ENCODE measurements around the gene GMPR2.
A peak's percentile ranks its signal among the peaks of the same experiment; 100 is the strongest.
"Not testable (repeated sequence)": the region's sequence is repeated elsewhere in the genome, so short reads cannot be mapped to it uniquely, and the experiment has no call there.

The GMPR2 gene

DNA sequence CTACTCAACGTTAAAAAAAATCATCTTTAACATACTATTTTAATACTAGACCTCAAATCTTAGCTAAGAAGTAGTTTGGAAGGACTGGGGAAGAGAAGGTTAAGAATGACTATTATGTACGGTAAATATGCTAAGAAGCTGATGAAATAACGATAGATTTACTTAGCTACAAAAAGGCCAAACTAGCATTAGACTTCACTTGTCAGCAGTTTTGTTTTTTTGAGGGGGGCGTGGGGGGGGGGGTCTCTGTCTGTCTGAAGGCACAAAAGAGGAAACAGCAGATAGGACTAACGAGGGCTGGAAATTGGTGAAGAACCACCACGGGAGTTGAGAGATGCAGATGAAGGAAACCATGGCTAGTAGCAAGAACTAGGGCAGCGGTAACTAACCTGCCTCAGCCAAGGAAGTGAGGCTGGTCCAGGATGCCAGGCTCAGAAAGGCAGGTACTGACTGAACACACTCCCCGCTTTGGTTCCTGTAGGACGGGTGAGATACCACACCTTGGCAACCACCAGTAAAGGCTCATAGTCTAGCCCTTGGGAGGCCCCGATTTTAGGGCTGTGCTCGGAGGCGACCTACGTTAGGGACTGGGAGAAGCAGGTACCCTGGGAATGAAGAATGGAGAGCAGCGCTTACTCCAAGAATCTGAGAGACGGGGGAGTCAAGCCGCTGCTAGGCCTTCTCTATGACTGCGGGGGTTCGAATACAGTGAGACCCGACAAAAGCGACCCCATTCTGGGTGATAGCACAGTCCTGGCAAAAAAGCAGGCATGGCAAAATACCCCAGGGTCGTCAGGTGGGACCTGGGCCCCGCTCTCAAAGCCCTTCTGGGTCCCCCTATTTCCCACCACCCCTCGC is 1.2 kb upstream of the GMPR2 start:
- no peak for DNase-seq (ENCODE audit: low read depth)

DNA sequence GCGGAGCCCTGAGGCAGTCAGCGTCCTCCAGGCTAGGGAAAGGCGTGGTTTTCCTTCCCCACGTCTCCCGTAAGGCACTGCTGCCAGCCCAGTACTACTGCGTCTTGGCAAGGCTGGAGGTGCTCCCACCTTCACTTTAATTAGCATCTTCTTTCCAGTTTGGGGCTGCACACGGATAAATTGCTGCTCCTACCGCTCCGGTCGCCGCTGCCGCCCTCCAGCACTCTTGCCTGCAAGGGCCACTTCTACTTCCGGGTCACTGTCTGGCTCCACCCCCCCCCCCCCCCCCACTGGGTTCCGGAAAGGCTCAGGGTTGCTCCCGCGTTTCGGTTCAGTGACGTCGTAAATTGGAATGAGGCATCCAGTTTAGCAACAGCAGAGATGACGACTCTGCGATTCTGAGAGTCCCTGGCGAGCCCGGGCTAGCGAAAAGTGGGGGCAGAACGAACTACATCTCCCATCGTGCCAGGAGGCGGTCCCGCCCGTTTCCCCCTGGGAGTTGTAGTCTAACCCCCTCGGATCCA is 546 bp upstream of the GMPR2 start, which contains the start of gene NEDD8:
NEDD8 (minus strand) TSS at position 247 of the 524 bp plus-strand sequence; CDS start at position 147, 100 bp downstream.
- DNase-seq (ENCODE audit: low read depth): peak; percentile 77

DNA sequence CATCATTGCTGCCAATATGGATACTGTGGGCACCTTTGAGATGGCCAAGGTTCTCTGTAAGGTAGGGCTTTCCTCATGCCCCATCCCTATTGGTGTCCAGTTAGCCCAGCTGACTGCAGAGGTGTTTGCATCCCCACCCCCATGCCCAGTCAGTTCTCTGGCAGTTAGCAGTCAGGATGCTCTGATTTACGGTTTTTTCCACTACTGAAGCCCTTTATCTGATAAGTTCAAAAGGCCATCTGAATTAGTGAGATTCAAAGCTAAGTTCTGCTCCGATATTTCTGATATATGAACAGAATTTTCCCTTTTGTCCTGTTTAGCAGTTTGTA is 773 bp downstream of the GMPR2 start:
- DNase-seq (ENCODE audit: low read depth): no peak

DNA sequence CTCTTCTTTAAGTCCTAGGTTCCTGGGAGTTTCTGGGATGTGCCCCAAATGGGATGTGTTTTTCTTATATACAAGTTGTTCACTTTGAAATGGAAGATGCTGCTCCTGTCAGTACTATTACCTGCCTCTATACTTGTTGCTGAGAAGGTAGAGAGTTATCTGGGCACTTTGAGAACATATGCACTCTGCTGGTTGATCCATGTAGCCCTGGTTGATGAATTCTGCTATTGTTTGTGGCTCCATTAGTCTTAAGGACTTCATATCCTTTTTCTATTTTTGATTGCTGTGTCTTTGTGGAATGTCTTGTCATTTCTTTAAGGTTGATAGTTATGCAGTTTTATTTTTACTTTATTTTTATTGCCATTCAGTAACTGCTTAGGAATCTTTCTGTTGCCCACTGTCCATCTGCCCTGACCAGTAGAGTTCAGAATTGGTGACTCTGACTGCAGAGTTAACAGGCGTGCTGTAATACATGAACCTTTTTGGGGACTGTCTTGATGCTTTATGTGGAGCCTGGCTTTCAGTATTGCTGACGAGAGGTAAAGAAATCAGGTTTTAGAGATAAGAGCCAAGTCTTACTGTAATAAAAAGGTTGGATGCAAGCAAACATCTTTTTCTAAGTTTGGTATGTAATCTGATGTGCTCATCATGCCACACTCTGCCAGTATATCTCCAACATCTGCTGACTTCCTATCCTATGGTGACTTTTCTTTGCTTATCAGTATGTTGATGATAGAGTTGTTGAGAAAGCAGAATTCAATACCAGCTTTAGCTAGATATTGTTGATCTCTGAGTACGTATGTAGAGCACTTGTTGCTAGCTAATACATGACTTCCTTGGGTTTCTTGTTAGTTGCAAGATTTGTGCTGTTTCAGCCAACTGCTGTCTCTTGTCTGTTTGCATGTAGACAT is 1.6 kb downstream of the GMPR2 start:
- no peak for DNase-seq (ENCODE audit: low read depth)

DNA sequence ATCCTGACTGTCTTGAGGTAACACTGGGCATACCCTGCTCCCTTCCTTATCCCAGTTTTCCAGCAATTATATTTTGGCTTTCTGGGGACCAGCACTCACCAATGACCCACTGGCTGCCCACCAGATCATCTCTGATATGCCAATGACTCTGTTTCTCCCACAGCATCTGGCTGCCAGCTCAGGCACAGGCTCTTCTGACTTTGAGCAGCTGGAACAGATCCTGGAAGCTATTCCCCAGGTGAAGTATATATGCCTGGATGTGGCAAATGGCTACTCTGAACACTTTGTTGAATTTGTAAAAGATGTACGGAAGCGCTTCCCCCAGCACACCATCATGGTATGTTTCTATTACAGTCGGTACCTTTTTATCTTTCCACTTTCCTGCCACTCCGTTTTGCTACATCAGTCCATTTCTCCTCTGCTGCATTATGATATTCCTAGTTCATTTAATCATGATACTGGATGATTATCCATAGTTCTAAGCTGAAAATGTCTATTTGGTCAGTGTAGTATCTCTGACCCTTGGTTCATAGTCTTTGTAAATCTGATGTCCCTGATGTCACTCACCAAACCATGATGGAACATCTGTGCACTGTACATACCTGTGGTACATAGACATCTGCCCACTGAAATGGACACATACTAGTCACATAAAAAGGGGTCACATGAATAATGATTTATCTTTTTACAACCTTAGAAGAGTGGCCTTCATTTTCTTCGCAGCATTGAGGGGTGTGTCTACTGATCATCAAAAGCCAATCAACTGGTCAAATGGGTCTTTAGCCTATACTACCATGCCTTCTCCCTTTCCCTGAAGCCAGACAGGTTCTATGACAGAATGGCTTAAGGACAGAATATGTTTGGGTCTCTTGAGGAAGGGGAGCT is 3.3 kb downstream of the GMPR2 start:
- no peak for DNase-seq (ENCODE audit: low read depth)

DNA sequence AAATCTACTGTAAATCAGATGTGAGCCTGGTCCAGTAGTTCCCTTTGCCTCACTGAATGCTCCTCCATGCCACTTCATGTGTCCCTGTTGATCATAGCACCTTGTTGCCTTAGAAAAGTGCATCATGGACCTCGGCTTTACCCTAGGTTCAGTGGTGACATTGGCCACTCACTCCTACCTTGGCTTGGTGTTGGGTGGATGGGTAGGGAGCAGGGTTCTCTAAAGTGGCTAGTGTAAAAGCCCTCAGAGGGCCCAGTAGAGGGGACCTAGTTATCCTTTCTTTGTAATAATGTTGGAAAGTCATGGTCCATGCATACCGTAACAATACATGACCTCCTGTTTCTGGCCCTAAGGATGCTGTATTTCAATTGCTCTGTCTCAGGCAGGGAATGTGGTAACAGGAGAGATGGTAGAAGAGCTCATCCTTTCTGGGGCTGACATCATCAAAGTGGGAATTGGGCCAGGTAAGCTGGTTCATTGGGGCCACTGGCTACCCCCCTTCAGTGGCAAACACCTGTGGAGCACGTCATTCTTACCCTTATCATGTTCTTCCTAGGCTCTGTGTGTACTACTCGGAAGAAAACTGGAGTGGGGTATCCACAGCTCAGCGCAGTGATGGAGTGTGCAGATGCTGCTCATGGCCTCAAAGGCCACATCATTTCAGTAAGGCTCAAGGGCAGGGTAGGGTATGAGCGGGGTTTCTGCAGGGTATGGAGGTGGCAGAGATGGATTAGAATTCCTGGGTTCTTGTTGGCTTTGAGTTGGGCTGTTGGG is 4.1 kb downstream of the GMPR2 start:
- DNase-seq (ENCODE audit: low read depth): no peak

DNA sequence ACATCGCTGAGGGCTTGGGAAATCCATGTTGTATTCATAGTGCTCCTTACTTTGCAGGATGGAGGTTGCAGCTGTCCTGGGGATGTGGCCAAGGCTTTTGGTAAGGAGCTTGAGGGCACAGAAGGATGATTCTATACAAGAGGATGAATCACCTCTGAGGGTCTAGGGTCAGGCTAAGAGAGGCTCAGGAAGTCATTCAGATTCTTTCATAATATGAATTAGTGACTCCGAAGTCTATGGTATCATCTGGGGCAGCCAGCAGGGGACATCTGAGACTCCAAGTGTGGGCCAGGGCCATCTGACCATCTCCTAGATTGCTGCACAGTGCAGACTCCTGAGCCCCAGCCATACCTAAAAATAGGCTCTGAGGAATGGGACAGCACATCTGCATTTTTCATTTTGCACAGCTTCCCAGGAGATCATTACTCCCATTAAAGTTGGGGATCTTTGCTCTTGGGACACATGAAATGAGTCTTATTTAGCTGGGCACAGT is 4.8 kb downstream of the GMPR2 start:
- no peak for DNase-seq (ENCODE audit: low read depth)

DNA sequence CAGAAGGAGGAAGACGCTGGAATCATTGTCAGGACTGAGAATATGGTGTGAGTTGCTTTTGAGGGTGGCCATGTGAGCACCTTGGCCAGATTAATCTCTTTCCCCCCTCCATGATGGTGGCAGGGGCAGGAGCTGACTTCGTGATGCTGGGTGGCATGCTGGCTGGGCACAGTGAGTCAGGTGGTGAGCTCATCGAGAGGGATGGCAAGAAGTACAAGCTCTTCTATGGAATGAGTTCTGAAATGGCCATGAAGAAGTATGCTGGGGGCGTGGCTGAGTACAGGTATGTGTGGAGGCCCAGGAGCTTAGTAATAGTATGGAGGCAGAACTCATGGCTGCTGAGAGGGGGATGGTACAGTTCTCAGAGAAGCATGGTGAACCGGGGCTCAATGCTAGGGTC is 5.4 kb downstream of the GMPR2 start:
- no peak for DNase-seq (ENCODE audit: low read depth)

DNA sequence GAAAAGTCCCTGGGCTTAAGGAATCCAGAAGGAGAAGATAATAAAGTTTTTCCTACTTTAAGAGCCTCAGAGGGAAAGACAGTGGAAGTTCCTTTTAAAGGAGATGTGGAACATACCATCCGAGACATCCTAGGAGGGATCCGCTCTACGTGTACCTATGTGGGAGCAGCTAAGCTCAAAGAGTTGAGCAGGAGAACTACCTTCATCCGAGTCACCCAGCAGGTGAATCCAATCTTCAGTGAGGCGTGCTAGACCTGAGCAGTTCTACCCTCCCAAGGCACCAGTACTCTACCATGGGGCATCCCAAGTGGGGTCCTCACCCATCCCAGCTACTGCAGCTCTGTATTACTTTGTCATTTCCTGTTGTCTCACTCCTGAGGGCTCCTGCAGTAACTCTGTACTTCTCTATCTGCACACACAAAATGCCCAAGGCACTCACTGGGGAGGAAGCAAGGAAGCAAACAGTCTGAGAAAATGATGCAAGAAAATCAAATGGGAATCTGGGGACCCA is 5.9 kb downstream of the GMPR2 start:
- DNase-seq (ENCODE audit: low read depth): no peak

DNA sequence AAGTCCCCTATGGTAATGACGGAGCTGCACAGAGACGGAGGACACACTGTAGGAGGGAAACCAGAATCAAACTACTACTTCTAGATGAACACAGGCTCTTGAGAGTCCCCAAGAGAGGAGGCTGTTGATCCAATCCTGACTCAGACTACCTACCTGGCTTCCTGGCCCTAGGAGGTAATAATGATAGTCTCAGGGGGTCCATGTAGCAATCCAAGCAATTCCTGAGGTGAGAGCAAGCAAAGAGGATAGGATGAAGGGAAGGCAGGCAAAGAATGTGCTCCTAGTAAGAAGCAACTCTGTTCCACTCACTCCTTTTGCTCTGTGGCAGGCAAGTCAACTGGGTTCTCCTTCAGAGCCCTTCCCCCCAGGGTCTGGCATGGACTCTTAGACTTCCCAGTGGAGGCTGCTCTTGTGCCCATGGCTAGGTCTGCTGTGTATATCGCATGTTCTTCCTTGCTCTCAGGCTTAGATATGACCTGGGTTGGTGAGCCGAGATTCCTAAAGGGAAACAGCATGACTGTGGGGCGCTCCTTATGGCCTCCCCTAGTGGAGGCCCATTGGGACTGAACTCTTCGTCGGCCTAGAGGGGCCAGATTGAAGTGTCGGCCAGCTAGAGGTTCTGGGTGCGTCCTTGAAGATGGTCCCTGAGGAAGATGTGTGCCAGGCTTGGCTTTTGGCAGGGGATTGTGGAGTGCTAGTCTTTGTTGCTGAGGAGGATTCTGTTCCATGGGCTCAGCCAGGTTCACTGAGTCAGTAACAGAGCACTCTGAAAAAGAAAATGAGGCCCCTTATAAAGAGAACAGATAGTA is 7.6 kb downstream of the GMPR2 start:
- DNase-seq (ENCODE audit: low read depth): no peak

DNA sequence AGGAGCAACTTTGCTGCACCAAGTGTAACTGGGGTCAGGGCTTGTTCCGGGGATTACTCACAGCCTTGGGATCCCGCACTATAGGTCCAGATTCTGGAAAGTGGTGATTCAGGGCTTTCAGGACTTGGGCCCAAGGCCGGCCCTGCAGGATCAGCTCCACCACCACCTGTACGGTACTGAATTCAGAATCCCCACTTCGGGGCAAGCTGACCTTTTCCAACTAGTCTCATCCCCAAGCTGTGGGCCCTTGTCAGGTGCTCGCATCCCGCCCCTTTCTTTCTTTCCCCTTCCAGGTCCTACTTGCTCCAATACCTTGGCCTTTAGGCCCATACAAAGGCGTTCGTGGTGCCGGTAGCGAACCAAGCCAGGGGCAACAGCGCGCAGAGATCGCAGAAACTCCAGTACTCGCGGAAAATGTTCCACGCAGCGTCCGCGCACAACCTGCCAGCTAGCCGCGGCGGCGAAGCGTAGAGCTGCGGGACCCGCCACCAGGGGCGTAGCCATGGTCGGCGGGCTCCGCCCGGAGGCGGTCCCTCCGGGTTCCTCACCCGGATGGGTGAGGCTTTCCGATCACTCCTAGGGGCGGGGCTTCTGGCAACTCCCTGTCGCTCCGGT is 9.2 kb downstream of the GMPR2 start:
- DNase-seq (ENCODE audit: low read depth): peak; percentile 87

DNA sequence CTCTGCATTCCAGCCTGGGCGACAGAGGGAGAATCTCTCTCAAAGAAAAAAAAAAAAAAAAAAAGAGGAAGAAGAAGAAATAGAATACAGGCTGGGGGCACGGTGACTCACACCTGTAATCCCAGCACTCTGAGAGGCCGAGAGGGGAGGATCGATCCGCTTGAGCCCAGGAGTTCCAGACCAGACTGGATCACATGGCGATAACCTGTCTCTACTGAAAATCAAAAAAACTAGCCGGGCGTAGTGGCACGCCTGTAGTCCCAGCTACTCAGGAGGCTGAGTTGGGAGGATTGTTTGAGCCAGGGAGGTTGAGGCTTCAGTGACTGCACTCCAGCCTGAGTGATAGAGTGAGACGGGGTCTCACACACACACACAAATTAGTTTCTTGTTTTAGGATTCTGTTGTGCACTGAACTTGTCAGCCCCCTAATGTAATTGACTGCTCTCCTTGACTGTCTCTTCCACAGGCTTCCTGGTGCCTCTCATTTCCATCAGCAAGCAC is 10.7 kb downstream of the GMPR2 start:
- DNase-seq (ENCODE audit: low read depth): no peak

DNA sequence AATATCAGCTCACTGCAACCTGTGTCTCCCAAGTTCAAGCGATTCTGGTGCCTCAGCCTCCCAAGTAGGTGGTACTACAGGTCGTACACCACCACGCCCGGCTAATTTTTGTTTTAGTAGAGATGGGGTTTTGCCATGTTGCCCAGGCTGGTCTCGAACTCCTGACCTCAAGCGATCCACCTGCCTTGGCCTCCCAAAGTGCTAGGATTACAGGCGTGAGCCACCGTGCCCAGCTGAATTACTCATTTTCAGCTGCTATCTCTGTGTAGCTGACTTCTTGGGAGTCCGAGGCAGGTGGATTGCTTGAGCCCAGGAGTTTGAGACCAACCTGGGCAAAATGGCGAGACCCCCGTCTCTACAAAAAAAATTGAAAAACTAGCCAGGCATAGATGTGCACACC is 12.6 kb downstream of the GMPR2 start:
- DNase-seq (ENCODE audit: low read depth): not testable (repeated sequence)

DNA sequence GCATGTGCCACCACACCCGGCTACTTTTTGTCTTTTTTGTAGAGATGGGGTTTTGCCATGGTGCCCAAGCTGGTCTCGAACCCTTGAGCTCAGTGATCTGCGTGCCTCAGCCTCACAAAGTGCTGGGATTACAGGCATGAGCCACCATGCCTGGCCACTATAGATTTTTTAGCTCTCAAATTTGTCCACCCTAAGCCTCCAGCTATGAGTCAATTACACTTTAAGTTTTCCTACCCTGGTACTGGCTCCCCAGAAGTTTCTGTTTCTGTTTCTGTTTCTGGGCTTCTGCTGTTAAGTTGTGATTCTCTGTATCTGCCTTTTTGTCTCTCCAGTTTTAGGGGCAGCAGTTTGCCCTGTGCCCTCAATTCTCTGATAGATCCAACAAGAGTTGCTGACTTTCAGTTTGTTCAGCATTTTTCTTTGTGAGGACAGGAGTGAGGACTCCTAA is 14.1 kb downstream of the GMPR2 start:
- no peak for DNase-seq (ENCODE audit: low read depth)

DNA sequence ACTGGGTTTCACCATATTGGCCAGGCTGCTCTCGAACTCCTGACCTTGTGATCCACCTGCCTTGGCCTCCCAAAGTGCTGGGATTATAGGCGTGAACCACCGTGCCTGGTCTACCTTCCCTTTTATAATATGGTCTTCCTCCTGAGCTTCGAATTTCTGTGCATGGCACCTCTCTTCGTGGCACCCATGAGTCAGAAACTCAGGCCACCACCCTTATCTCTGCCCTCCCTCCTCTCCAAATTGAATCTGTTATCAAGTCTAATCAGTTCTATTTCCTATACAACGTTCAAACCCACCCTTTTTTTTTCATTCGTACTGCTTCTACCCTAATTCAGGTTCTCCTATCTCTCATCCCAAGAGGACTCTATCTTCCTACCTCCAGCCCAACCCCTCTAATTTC is 14.7 kb downstream of the GMPR2 start:
- DNase-seq (ENCODE audit: low read depth): no peak

DNA sequence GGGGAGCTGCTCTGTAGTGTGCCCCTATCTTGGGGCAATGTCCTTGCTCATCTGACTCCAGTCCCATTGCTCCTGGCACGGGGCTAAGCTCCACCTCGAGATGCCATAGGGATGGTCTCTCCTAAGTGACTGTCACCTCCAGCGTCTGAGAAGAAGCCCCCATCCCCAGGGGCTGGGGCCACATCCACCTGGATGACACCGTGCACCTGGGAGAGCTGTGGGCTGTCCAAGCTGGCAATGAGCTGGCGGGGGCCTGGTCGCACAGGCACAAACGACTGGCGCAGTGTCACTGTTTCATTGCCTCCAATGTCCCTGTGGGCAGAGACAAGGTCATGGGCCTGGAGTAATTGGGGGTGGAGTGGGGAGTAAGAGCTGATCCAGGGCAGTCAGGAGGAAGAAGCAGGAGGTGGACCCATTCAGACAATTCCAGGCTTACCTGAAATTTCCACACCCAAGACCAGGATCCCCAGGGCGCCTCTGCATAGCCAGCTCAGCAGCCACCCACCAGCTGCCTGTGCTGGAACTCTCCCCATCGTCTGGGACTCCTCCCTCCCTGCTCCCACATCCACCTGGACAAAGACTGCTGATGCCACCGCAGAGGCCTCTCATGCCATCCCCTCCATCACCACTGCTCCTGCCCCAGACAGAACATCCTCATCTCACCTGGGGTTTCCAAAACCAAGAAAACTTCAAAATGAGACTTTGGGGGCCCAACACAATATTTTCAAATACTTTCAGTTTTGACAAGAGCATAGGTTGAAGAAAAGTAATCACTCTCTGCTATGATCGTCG is 16.7 kb downstream of the GMPR2 start:
- DNase-seq (ENCODE audit: low read depth): no peak

DNA sequence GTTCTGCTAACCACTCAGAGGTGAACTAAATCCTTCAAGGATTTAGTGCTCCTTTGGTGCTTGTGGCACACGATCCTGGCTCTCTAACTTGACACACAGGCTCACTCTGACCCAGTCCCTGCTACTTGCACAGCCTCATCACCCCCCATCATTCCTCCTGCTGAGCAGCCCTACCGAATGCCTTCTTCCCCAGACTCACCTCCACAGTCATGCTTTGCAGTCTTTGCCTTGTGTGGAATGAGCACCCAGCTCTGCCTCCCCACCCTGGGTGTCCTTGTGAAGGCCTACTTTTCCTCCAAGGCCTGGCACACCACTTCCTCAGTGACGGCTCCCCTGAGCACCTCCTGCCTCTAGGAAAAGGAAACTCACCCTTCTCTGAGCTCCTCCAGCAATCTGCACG is 17.6 kb downstream of the GMPR2 start:
- DNase-seq (ENCODE audit: low read depth): no peak

DNA sequence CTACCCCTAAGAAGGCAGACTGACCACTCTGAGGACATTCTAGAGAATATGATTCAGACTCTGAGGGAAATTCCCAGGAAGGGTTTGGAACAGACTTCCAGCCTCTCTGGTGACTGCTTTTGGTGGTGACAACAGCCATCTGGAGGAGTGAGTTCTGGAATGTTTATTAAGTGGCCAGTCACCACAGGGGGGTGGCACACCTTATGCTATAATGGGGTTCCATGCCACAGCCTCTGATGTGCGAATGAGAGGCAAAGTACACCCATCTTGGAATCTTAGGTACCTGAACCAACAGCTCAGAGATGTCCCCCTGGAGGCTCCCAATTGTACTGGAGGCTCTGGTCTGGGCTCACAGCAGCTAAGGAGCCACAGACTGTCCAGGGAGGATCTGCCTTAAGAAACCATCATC is 19.2 kb downstream of the GMPR2 start:
- DNase-seq (ENCODE audit: low read depth): no peak

Data from activated gamma-delta T cell treated with anti-CD3 and anti-CD28 coated beads, Interleukin-2, amount 50 U/mL, for 16 hours (primary cell).